IMR-90 (cell line): Measurements from ENCODE around the gene PRSS56. TPM values are rescaled to one million over a fixed set of nuclear protein-coding genes. Genes with fewer than 3 reads are reported as not detected.

Experiments used
- ATAC-seq: fragments of 200-7000 bp; cut with Tn5 transposase; 2 replicates; pipeline ENCODE4 v1.9.1; 2020; ENCODE audit warnings: low read depth, mild to moderate bottlenecking, moderate library complexity
- BruUV-seq: library from RNA; stranded (reverse); fragments of 400-500 nt; replicated peaks from 2 replicates; lab custom pipeline; 2021; lab: Mats Ljungman, UMichigan
- CTCF ChIA-PET: fragments of 300-600 bp; formaldehyde crosslinking; extraction: SDS; loops from one replicate; lab custom pipeline; 2021; ENCODE audit warnings: antibody characterized with exemption; lab: Yijun Ruan, JAX
- POLR2A ChIA-PET: fragments of 300-600 bp; sonication (Branson Sonifier 250); formaldehyde crosslinking; loops from one replicate; lab custom pipeline; 2022; ENCODE audit warnings: antibody characterized with exemption; ENCODE audit not compliant: unreplicated experiment; lab: Charles Lee
- DNase-seq: peaks from one replicate; pipeline ENCODE4 v3.0.0; 2013
- H2AFZ ChIP-seq: replicated peaks from 2 replicates; pipeline ENCODE3; 2013; ENCODE audit warnings: low read length, mild to moderate bottlenecking; ENCODE audit not compliant: poor library complexity
- H2AK5ac ChIP-seq: 2 replicates; pipeline ENCODE4 v1.6.1; 2013; ENCODE audit warnings: low read depth, low read length, inconsistent platforms
- H2AK9ac ChIP-seq: replicated peaks from 2 replicates; pipeline ENCODE3; 2013; ENCODE audit warnings: mild to moderate bottlenecking, low read depth, low read length, moderate library complexity; ENCODE audit not compliant: poor library complexity
- H2BK120ac ChIP-seq: 2 replicates; pipeline ENCODE4 v1.6.1; 2013; ENCODE audit warnings: low read depth, low read length, inconsistent platforms
- H2BK15ac ChIP-seq: 3 replicates; pipeline ENCODE4 v1.6.1; 2013; ENCODE audit warnings: low read depth, low read length, inconsistent platforms
- H2BK20ac ChIP-seq: 2 replicates; pipeline ENCODE4 v1.6.1; 2013; ENCODE audit warnings: low read depth, mild to moderate bottlenecking, inconsistent platforms, low read length, moderate library complexity
- H2BK5ac ChIP-seq: 2 replicates; pipeline ENCODE4 v1.6.1; 2013; ENCODE audit warnings: mild to moderate bottlenecking, low read depth, low read length, inconsistent platforms; ENCODE audit not compliant: poor library complexity, severe bottlenecking
- H3K14ac ChIP-seq: replicated peaks from 2 replicates; pipeline ENCODE4 v1.6.1; 2013; ENCODE audit warnings: low read depth, low read length, inconsistent platforms
- H3K18ac ChIP-seq: 2 replicates; pipeline ENCODE4 v1.6.1; 2013; ENCODE audit warnings: low read depth, low read length, control low read depth
- H3K23ac ChIP-seq: 2 replicates; pipeline ENCODE4 v1.6.1; 2013; ENCODE audit warnings: low read depth, low read length, inconsistent platforms
- H3K27ac ChIP-seq: 2 replicates; pipeline ENCODE4 v1.5.1; 2013; ENCODE audit warnings: mild to moderate bottlenecking, control low read depth, low read length; ENCODE audit not compliant: insufficient read depth
- H3K27me3 ChIP-seq: 2 replicates; pipeline ENCODE4 v1.6.1; 2013; ENCODE audit warnings: low read length; ENCODE audit not compliant: control insufficient read depth, insufficient read depth
- H3K36me3 ChIP-seq: 2 replicates; pipeline ENCODE4 v1.6.1; 2013; ENCODE audit warnings: low read length, mixed read lengths; ENCODE audit not compliant: control insufficient read depth, insufficient read depth
- H3K4ac ChIP-seq: 2 replicates; pipeline ENCODE4 v1.6.1; 2013; ENCODE audit warnings: low read depth, low read length, inconsistent platforms
- H3K4me1 ChIP-seq: 2 replicates; pipeline ENCODE4 v1.6.1; 2013; ENCODE audit warnings: low read length, mixed read lengths; ENCODE audit not compliant: control insufficient read depth, insufficient read depth
- H3K4me2 ChIP-seq: 2 replicates; pipeline ENCODE4 v1.6.1; 2013; ENCODE audit warnings: low read depth, mild to moderate bottlenecking, control low read depth, low read length, moderate library complexity
- H3K4me3 ChIP-seq: 2 replicates; pipeline ENCODE4 v1.5.1; 2013; ENCODE audit warnings: low read depth, mild to moderate bottlenecking, control low read depth, low read length, moderate library complexity; ENCODE audit not compliant: insufficient read depth
- H3K56ac ChIP-seq: 2 replicates; pipeline ENCODE4 v1.6.1; 2013; ENCODE audit warnings: low read length, inconsistent platforms; ENCODE audit not compliant: insufficient read depth; ENCODE audit errors: extremely low read depth
- H3K79me1 ChIP-seq, 2 experiments: 2 replicates each; pipeline ENCODE4 v1.6.1; 2013; ENCODE audit warnings: low read length in 2 of 2, inconsistent platforms in 1 of 2, low read depth in 1 of 2
- H3K9ac ChIP-seq: 2 replicates; pipeline ENCODE4 v1.6.1; 2013; ENCODE audit warnings: low read depth, low read length, control low read depth
- H3K9me1 ChIP-seq: 2 replicates; pipeline ENCODE4 v1.6.1; 2013; ENCODE audit warnings: low read length, inconsistent platforms; ENCODE audit not compliant: insufficient read depth
- H3K9me3 ChIP-seq: 2 replicates; pipeline ENCODE4 v1.6.1; 2013; ENCODE audit warnings: low read length; ENCODE audit not compliant: control insufficient read depth, insufficient read depth
- H4K20me1 ChIP-seq: 2 replicates; pipeline ENCODE4 v1.6.1; 2013; ENCODE audit warnings: low read length, inconsistent platforms; ENCODE audit not compliant: insufficient read depth
- H4K5ac ChIP-seq: 2 replicates; pipeline ENCODE4 v1.6.1; 2013; ENCODE audit warnings: mild to moderate bottlenecking, low read depth, low read length, control low read depth
- H4K8ac ChIP-seq, 2 experiments: 2 replicates each; pipeline ENCODE4 v1.6.1; 2013; ENCODE audit warnings: low read depth in 2 of 2, low read length in 2 of 2, control low read depth in 1 of 2, inconsistent platforms in 1 of 2
- H4K91ac ChIP-seq: 2 replicates; pipeline ENCODE4 v1.6.1; 2013; ENCODE audit warnings: low read depth, low read length, inconsistent platforms; ENCODE audit not compliant: insufficient read depth
- CEBPB ChIP-seq: IDR thresholded peaks from 2 replicates; pipeline ENCODE4 v1.6.1; 2012; ENCODE audit warnings: low read depth, low read length, improper control_type of control experiment
- CHD1 ChIP-seq: IDR thresholded peaks from 2 replicates; pipeline ENCODE4 v1.6.1; 2012; ENCODE audit warnings: low read depth, low read length, improper control_type of control experiment
- CTCF ChIP-seq: conservative IDR thresholded peaks from 2 replicates; pipeline ENCODE4 v1.5.1; 2012; ENCODE audit warnings: mild to moderate bottlenecking, low read depth, low read length, improper control_type of control experiment
- MAFK ChIP-seq: IDR thresholded peaks from 2 replicates; pipeline ENCODE4 v1.6.1; 2012; ENCODE audit warnings: low read depth, low read length, improper control_type of control experiment
- MAZ ChIP-seq: IDR thresholded peaks from 2 replicates; pipeline ENCODE4 v1.6.1; 2012; ENCODE audit warnings: low read depth, mild to moderate bottlenecking, low read length, improper control_type of control experiment, moderate library complexity, borderline replicate concordance
- MXI1 ChIP-seq: IDR thresholded peaks from 2 replicates; pipeline ENCODE4 v1.6.1; 2012; ENCODE audit warnings: low read depth, mild to moderate bottlenecking, low read length, moderate library complexity, borderline replicate concordance
- RCOR1 ChIP-seq: IDR thresholded peaks from 2 replicates; pipeline ENCODE4 v1.6.1; 2012; ENCODE audit warnings: mild to moderate bottlenecking, low read length, improper control_type of control experiment; ENCODE audit not compliant: insufficient replicate concordance
- WGBS, 2 experiments: methylation state at CpG; one replicate each; pipeline versions ENCODE4 v1.1.5 to v1.1.7; 2013; ENCODE audit warnings: missing lambda C conversion rate in 2 of 2; ENCODE audit not compliant: insufficient read length in 1 of 2; ENCODE audit errors: extremely low coverage in 2 of 2; 5-methylcytosine and 5-hydroxymethylcytosine counted together
- dilution Hi-C: fragments of 300-500 bp; cut with HindIII; formaldehyde crosslinking; loops from one replicate; pipeline ENCODE4 v1.14.3; 2018; ENCODE audit warnings: low sequenced_read_pairs; ENCODE audit not compliant: unreplicated experiment
- in situ Hi-C: fragments of 300-500 bp; cut with MboI; formaldehyde crosslinking; loops from 3 replicates; pipeline ENCODE4 v1.14.3; 2019; ENCODE audit warnings: low sequenced_read_pairs, inconsistent platforms, mixed read lengths
- intact Hi-C: fragments of 100-400 bp; cut with micrococcal nuclease; formaldehyde crosslinking; loops from 2 replicates; pipeline ENCODE4 v1.10.0; 2022
- polyA plus RNA-seq, 3 experiments: library from polyadenylated mRNA; depleted of rRNA; stranded (reverse); fragments of >200 nt; gene quantifications; 2 replicates each; pipeline ENCODE4 v1.2.3, GENCODE V29; 2012; ENCODE audit warnings: low replicate concordance in 1 of 3
- total RNA-seq: library from RNA; depleted of rRNA; stranded (reverse); fragments of >200 nt; gene quantifications from 2 replicates; pipeline ENCODE4 v1.2.3, GENCODE V29; 2012
- TF ChIP-seq, protein P1 (sequence below): fragments of 150-350 bp; IDR thresholded peaks from 2 replicates; pipeline ENCODE4 v1.6.1; 2016; ENCODE audit warnings: low read depth, mild to moderate bottlenecking, low read length, moderate library complexity, borderline replicate concordance

The PRSS56 gene
- total and polyA plus RNA-seq, 2 of the 4 experiments (the other 2 are of a cell fraction) = not detected

DNA sequence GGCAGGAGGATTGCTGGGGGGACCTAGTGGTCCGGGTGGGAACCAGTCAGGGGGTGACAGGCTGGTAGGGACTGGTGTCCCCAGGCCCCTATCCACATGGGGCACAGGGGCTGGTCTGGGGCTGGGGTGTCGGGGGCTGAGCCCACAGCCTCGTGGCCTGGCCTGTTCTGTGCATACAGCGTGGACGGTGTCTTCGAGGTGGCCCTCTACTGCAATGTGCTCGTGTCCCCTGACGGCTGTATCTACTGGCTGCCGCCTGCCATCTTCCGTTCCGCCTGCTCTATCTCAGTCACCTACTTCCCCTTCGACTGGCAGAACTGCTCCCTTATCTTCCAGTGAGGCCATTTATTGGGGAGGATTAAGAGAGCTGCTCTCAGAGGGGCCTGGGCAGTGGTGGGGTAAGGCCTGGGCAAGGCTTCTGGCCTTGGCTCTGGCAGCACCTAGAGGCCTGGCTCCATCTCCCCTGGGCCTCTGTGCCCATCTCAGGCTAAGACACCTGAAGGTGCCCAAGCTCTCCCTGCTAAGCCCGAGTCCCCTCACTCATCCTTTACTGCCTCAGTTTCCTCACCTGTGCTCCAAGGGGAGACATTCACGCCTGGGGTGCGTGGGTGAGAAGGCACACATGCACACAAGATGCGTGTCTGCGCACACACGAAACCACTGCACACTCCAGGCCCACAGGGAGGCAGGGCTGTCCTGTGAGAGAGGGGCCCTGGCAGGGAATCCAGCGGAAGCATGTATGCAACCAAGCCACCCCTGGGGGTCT lies 21.2 kb downstream of the PRSS56 start:
- 60% methylated on average over 1 of the region's 19 CpGs; no CpG with 5 or more reads in 1 of the 2 experiments for WGBS, 2 experiments
- H3K18ac ChIP-seq = no peak overlapping the region
- no peak overlapping the region for H3K4me2 ChIP-seq
- H3K4ac ChIP-seq = no peak overlapping the region
- no peak overlapping the region for H3K27ac ChIP-seq
- H3K79me1 ChIP-seq = 0 out of 4 replicates have a peak, but pooled peaks cover 0 to 2% of the 10 kb centered on the region in 2 experiments
- H3K23ac ChIP-seq = no peak overlapping the region
- dilution Hi-C loops (no loop called here), intact Hi-C loops (no loop called here), in situ Hi-C loops (no loop called here)
- no peak overlapping the region for H3K4me3 ChIP-seq
- H4K91ac ChIP-seq = no peak overlapping the region
- DNase-seq = no peak
- no peaks in the 10 kb centered on the region; the same call in 1 of the 2 replicates for H3K4me1 ChIP-seq
- CTCF ChIA-PET = no interaction called here
- TF ChIP-seq RCOR1 = no peak
- no peak for TF ChIP-seq MXI1
- no peak for TF ChIP-seq CEBPB
- TF ChIP-seq CTCF = no peak
- TF ChIP-seq MAZ = no peak
- no peak for TF ChIP-seq CHD1
- TF ChIP-seq, protein P1, sequence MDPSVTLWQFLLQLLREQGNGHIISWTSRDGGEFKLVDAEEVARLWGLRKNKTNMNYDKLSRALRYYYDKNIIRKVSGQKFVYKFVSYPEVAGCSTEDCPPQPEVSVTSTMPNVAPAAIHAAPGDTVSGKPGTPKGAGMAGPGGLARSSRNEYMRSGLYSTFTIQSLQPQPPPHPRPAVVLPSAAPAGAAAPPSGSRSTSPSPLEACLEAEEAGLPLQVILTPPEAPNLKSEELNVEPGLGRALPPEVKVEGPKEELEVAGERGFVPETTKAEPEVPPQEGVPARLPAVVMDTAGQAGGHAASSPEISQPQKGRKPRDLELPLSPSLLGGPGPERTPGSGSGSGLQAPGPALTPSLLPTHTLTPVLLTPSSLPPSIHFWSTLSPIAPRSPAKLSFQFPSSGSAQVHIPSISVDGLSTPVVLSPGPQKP = no peak
- no peak for TF ChIP-seq MAFK
- peaks cover 5% of the 10 kb centered on the region; the same call in 1 of the 2 replicates for H3K9me1 ChIP-seq
- H2BK120ac ChIP-seq = no peak overlapping the region
- ATAC-seq = no peak
- H3K36me3 ChIP-seq = 0 out of 2 replicates have a peak, but pooled peaks cover 2% of the 10 kb centered on the region
- H2BK20ac ChIP-seq = no peak overlapping the region
- POLR2A ChIA-PET = no interaction called here
- no peak overlapping the region for H4K5ac ChIP-seq
- no peak overlapping the region for H3K9ac ChIP-seq
- no peak overlapping the region for H2BK15ac ChIP-seq
- no peak overlapping the region for H2AK5ac ChIP-seq
- no peak overlapping the region for H2AFZ ChIP-seq
- no peak overlapping the region for H3K14ac ChIP-seq
- BruUV-seq = no TSS peak
- no peak overlapping the region for H2AK9ac ChIP-seq
- H3K56ac ChIP-seq = no peak overlapping the region
- H4K20me1 ChIP-seq = no peaks in the 10 kb centered on the region; the same call in 1 of the 2 replicates
- no peak overlapping the region for H4K8ac ChIP-seq
- peaks cover 1% of the 10 kb centered on the region for H3K9me3 ChIP-seq
- H2BK5ac ChIP-seq = no peak overlapping the region
- H3K27me3 ChIP-seq = peaks cover 15% of the 10 kb centered on the region
